Activated naive CD8-positive, alpha-beta T cell (primary cell): ENCODE data around the gene C6orf120.

ENCODE experiments used
- H3K27ac Mint-ChIP-seq: one replicate; pipeline ENCODE4 v1.8.0; 2021; ENCODE audit warnings: mixed read lengths
- H3K27me3 Mint-ChIP-seq: one replicate; pipeline ENCODE4 v1.8.0; 2021; ENCODE audit warnings: mixed read lengths
- H3K36me3 Mint-ChIP-seq: one replicate; pipeline ENCODE4 v1.8.0; 2021; ENCODE audit warnings: mixed read lengths
- H3K4me1 Mint-ChIP-seq: one replicate; pipeline ENCODE4 v1.8.0; 2021; ENCODE audit warnings: low read depth, mixed read lengths
- H3K4me3 Mint-ChIP-seq: one replicate; pipeline ENCODE4 v1.8.0; 2021; ENCODE audit warnings: mild to moderate bottlenecking, mixed read lengths
- H3K9me3 Mint-ChIP-seq: one replicate; pipeline ENCODE4 v1.8.0; 2021; ENCODE audit warnings: low read depth, mixed read lengths

C6orf120 gene

DNA sequence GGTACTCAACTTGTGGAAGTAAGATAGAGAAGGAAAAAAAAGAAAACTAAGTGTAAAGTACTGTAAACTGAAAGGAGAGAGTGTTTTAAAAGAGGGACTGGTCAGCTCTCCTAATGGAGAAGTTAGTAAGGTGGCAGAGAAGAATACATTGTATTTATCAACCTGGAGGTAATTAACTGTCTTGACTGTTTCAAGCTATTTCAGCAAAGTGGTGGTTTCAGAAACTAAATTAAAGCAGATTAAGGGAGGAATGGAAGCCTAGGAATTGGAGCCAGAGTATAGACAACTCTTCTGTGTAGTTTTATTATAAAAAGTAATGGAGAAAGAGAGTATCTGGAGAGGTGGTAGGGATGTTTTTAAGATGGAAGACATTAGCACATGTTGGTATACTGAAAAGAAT, 25.0 kb downstream of the C6orf120 start:
- no peaks in the 10 kb centered on the region for H3K36me3 Mint-ChIP-seq
- H3K4me3 Mint-ChIP-seq: no peak overlapping the region
- H3K9me3 Mint-ChIP-seq: no peaks in the 10 kb centered on the region
- no peaks in the 10 kb centered on the region for H3K27me3 Mint-ChIP-seq
- peaks cover 22% of the 10 kb centered on the region for H3K4me1 Mint-ChIP-seq
- peak overlapping the region; percentile 2 for H3K27ac Mint-ChIP-seq

GRCh38 chr6:169729961-169730360, 28.0 kb downstream of the C6orf120 start:
- H3K27me3 Mint-ChIP-seq: no peaks in the 10 kb centered on the region

GRCh38 chr6:169738204-169738975, 36.5 kb downstream of the C6orf120 start:
- Mint-ChIP-seq H3K27ac (no peak overlapping the region), H3K4me3 (no peak overlapping the region), H3K4me1 (no peaks in the 10 kb centered on the region), H3K9me3 (no peaks in the 10 kb centered on the region), H3K27me3 (peaks cover 8% of the 10 kb centered on the region), H3K36me3 (peaks cover 5% of the 10 kb centered on the region)

More at GRCh38 chr6:169729961-169730360, 28.0 kb downstream of the C6orf120 start:
- Mint-ChIP-seq H3K4me3 (no peak overlapping the region), H3K4me1 (peaks cover 10% of the 10 kb centered on the region), H3K27ac (no peak overlapping the region), H3K36me3 (no peaks in the 10 kb centered on the region), H3K9me3 (no peaks in the 10 kb centered on the region)

DNA sequence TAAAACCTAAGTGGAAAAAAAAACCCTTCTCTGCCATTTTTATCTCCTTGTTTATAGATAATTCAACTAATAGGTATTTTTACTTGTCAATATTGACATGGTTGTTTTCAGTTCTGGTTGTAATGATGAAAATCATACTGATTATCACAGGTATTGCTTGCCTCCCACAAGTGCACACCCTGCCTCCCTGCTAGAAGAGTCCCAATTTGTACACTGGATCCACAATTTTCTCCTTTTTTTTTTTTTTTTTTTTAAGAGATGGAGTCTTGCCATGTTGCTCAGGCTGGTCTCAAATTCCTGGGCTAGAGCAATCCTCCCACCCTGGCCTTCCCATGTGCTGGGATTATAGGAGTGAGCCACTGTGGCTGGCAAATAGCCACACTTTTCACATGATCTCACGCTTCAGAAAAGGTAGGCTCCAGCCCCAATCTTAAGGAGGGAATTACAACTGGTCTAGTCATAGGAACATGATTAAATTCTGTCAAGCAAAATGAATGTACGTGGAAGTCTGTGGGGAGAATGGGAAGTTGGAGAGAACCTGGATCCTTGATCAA, 37.1 kb downstream of the C6orf120 start:
- H3K27ac Mint-ChIP-seq: no peak overlapping the region
- H3K27me3 Mint-ChIP-seq: peaks cover 8% of the 10 kb centered on the region
- H3K36me3 Mint-ChIP-seq: peaks cover 5% of the 10 kb centered on the region
- H3K4me1 Mint-ChIP-seq: no peaks in the 10 kb centered on the region
- no peaks in the 10 kb centered on the region for H3K9me3 Mint-ChIP-seq
- no peak overlapping the region for H3K4me3 Mint-ChIP-seq

DNA sequence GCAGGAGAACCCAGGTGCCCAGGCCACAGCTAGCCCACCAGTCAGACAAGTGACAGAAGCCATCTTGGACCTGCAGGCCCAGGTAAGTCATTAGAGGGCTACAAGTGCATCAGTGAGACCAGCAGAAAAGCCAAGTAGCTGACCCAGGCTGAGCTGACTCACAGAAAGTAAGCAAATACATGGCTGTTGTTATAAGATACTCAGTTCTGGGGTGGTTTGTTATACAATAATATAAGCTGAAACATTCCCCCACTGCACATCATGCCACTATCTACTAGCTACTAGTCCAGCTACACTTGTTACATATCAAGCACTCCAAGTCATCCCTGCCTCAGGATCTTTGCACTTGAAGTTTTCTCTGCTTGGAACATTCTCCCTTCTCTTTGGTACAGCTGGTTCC, 39.4 kb downstream of the C6orf120 start:
- H3K27ac Mint-ChIP-seq: no peak overlapping the region
- H3K9me3 Mint-ChIP-seq: no peaks in the 10 kb centered on the region
- no peak overlapping the region for H3K4me3 Mint-ChIP-seq
- no peaks in the 10 kb centered on the region for H3K4me1 Mint-ChIP-seq
- peaks cover 5% of the 10 kb centered on the region for H3K36me3 Mint-ChIP-seq
- H3K27me3 Mint-ChIP-seq: no peaks in the 10 kb centered on the region

DNA sequence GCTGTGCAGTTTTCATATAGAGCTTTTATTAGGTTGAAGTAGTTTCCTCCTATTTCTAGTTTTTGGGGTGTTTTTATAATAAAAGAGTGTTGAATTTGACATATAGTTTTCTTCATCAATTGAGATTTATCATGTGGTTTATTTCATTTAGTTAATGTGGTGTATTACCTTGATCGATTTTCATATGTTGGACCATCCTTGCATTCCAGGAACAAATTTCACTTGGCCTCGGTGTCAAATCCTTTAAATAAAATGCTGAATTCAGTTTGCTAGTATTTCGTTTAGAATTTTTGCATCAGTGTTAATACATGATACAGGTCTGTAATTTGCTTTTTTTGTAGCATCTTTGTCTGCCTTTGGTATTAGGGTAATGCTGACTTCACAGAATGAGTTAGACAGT, 43.5 kb downstream of the C6orf120 start:
- Mint-ChIP-seq H3K4me3 (no peak overlapping the region), H3K27me3 (no peaks in the 10 kb centered on the region), H3K36me3 (peaks cover 6% of the 10 kb centered on the region), H3K27ac (no peak overlapping the region), H3K9me3 (peaks cover 6% of the 10 kb centered on the region), H3K4me1 (peaks cover 11% of the 10 kb centered on the region)

- Mint-ChIP-seq H3K27ac (no peak overlapping the region), H3K36me3 (peaks cover 6% of the 10 kb centered on the region), H3K4me1 (peaks cover 20% of the 10 kb centered on the region), H3K27me3 (no peaks in the 10 kb centered on the region), H3K9me3 (peaks cover 6% of the 10 kb centered on the region), H3K4me3 (no peak overlapping the region)
Measured at GRCh38 chr6:169746556-169746955, 44.6 kb downstream of the C6orf120 start.

DNA sequence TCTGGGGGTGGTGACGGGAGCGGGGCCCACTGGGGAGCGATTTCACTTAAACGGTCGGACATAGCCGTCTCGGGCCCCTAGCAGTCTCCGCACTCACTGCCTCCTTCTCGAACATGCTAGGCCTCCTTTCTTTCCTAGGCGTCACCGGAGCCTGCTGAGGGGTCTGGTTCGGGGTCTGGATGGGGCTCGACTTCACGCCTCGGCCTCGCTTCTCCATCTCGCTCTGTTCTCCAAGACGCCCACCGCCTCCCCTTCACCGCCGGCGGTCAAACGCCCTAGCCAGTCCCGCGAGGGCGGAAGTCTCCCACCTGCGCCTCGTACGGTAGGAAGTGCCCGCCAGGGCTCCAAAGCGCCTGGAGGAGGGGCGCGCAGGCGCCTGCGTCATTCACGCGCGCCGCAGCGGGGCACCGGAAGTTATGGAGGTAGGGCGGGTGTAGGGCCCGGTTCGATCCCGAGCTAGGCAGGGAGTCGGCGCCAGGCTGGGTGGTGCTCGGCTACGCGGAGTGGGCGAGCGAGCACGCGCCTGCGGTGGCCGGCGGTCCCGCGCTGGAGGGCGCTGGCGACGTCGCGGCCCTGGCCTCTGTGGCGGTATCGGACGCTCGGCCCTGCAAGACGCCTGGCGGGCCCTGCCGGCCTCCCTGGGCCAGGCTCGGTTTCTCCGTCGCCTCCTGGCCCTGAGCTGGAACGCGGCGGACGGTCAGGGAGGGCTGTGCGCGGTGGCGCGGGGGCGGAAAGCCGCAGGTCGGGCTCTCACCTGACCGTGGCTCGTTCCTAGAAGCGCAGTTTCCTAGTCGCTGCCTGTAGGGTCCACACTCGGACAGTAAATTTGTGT, 49.5 kb downstream of the C6orf120 start, which contains the start of the genes DYNLT2 and ERMARD:
Gene DYNLT2, minus strand, starts transcription at position 331 of the 832 bp plus-strand sequence. Its CDS starts 114 bp downstream, at position 217.
Gene ERMARD, plus strand, starts transcription at position 381 of the 832 bp plus-strand sequence. Its CDS starts 36 bp downstream, at position 417.
- Mint-ChIP-seq H3K4me1 (peaks cover 37% of the 10 kb centered on the region), H3K36me3 (peaks cover 5% of the 10 kb centered on the region), H3K4me3 (peak within 1 kb of the TSS; percentile 97), H3K27me3 (no peaks in the 10 kb centered on the region), H3K9me3 (peaks cover 6% of the 10 kb centered on the region), H3K27ac (peak within 1 kb of the TSS; percentile 97)

DNA sequence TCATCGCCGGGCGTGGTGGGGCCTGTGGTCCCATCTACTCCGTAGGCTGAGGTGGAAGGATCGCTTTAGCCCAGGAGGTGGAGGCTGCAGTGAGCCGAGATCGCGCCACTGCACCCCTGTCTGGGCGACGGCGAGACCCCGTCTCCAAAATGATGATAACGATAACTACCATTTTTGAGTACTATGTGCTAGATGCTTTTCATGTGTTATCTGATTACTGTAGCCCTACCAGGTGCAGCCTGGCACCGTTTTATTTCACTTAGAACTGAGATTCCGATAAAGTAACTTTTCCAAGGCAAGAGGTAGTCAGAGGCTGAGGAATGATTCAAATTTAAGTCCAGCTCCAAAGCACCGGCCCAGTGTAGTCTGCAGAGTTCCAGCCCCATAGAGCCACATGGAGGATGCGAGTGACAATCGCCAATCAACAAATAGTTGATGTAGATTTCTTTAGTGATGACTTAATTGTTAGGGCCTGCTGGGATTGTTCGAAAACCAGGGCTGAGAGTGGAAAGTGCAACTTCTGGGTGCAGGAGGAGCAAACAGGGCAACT, 50.2 kb downstream of the C6orf120 start:
- Mint-ChIP-seq H3K4me1 (peaks cover 37% of the 10 kb centered on the region), H3K27me3 (no peaks in the 10 kb centered on the region), H3K36me3 (peaks cover 7% of the 10 kb centered on the region), H3K4me3 (peak overlapping the region; percentile 92), H3K9me3 (peaks cover 4% of the 10 kb centered on the region), H3K27ac (peak overlapping the region; percentile 91)
